Measurements from ENCODE around the gene SCN4B. TPM values are rescaled to one million over a fixed set of nuclear protein-coding genes. Genes with fewer than 3 reads are reported as not detected.

SCN4B gene
- total RNA-seq, 1 donor from 2014 or later, result 0.53 TPM

GRCh38 chr11:118102721-118103261 lies 49.8 kb downstream of the SCN4B start:
- TF ChIP-seq CTCF (IDR thresholded peaks at IDR 0.05; ENCODE audit: insufficient read depth, low read length, severe bottlenecking), result no peak
- Histone ChIP-seq H3K36me3 (ENCODE audit: control insufficient read depth, insufficient read depth, low read length) (peaks cover 7% of the 10 kb centered on the region), H3K4me3 (ENCODE audit: low read depth, low read length) (no peak overlapping the region), H3K27me3 (ENCODE audit: control insufficient read depth, insufficient read depth, low read length) (no peaks in the 10 kb centered on the region)
- no peak for FAIRE-seq
- DNase-seq (ENCODE audit: low read depth), result no peak

- no peak for FAIRE-seq
- peaks cover 7% of the 10 kb centered on the region for H3K36me3 ChIP-seq (ENCODE audit: control insufficient read depth, insufficient read depth, low read length)
- no peak for TF ChIP-seq CTCF (IDR thresholded peaks at IDR 0.05; ENCODE audit: insufficient read depth, low read length, severe bottlenecking)
- no peaks in the 10 kb centered on the region for H3K27me3 ChIP-seq (ENCODE audit: control insufficient read depth, insufficient read depth, low read length)
- DNase-seq (ENCODE audit: low read depth), result no peak
- no peak overlapping the region for H3K4me3 ChIP-seq (ENCODE audit: low read depth, low read length)
Observed at GRCh38 chr11:118100691-118101232, 51.9 kb downstream of the SCN4B start.

- TF ChIP-seq CTCF (IDR thresholded peaks at IDR 0.05; ENCODE audit: insufficient read depth, low read length, severe bottlenecking), result no peak
- no peaks in the 10 kb centered on the region for H3K27me3 ChIP-seq (ENCODE audit: control insufficient read depth, insufficient read depth, low read length)
- no peak for FAIRE-seq
Observed at GRCh38 chr11:118099838-118100556, 52.6 kb downstream of the SCN4B start.

GRCh38 chr11:118098996-118099837 lies 53.4 kb downstream of the SCN4B start:
- no peak overlapping the region for H3K4me3 ChIP-seq (ENCODE audit: low read depth, low read length)
- no peak for TF ChIP-seq CTCF (IDR thresholded peaks at IDR 0.05; ENCODE audit: insufficient read depth, low read length, severe bottlenecking)
- peaks cover 7% of the 10 kb centered on the region for H3K36me3 ChIP-seq (ENCODE audit: control insufficient read depth, insufficient read depth, low read length)
- no peak for DNase-seq (ENCODE audit: low read depth)
- FAIRE-seq, result no peak
- no peaks in the 10 kb centered on the region for H3K27me3 ChIP-seq (ENCODE audit: control insufficient read depth, insufficient read depth, low read length)

More at GRCh38 chr11:118099838-118100556, 52.6 kb downstream of the SCN4B start:
- H3K4me3 ChIP-seq (ENCODE audit: low read depth, low read length), result no peak overlapping the region
- peaks cover 7% of the 10 kb centered on the region for H3K36me3 ChIP-seq (ENCODE audit: control insufficient read depth, insufficient read depth, low read length)
- no peak for DNase-seq (ENCODE audit: low read depth)

GRCh38 chr11:118095967-118096367 lies 56.7 kb downstream of the SCN4B start:
- Histone ChIP-seq H3K4me3 (ENCODE audit: low read depth, low read length) (no peak overlapping the region), H3K36me3 (ENCODE audit: control insufficient read depth, insufficient read depth, low read length) (peaks cover 3% of the 10 kb centered on the region), H3K27me3 (ENCODE audit: control insufficient read depth, insufficient read depth, low read length) (no peaks in the 10 kb centered on the region)
- DNase-seq (ENCODE audit: low read depth) (no peak), FAIRE-seq (no peak)
- no peak for TF ChIP-seq CTCF (IDR thresholded peaks at IDR 0.05; ENCODE audit: insufficient read depth, low read length, severe bottlenecking)
